Liver (tissue), 9 donors: ENCODE results near the gene HOXA5. TPM values are rescaled to one million over a fixed set of nuclear protein-coding genes. Genes with fewer than 3 reads are reported as not detected.
A peak's percentile ranks its signal among the peaks of the same experiment; 100 is the strongest.

ENCODE experiments used
- DNase-seq: peaks from one replicate; pipeline ENCODE4 v3.0.0-alpha.2; 2017; ENCODE audit warnings: low spot score
- H3K27ac ChIP-seq, 2 donors: one replicate each; pipeline ENCODE4 v1.7.0; 2013; ENCODE audit warnings: inconsistent platforms in 2 of 2, low read length in 2 of 2, control low read depth in 1 of 2, low read depth in 1 of 2, mild to moderate bottlenecking in 1 of 2
- H3K27me3 ChIP-seq, 4 donors: one replicate each; pipeline versions ENCODE4 v1.6.1 to v1.7.0; 2013; ENCODE audit warnings: low read length in 3 of 4, inconsistent platforms in 1 of 4, mild to moderate bottlenecking in 1 of 4, moderate library complexity in 1 of 4; ENCODE audit not compliant: control insufficient read depth in 4 of 4, insufficient read depth in 4 of 4
- H3K36me3 ChIP-seq, 4 donors: one replicate each; pipeline versions ENCODE4 v1.6.1 to v1.7.0; 2013; ENCODE audit warnings: low read length in 3 of 4, mild to moderate bottlenecking in 3 of 4, low read depth in 1 of 4, moderate library complexity in 1 of 4; ENCODE audit not compliant: control insufficient read depth in 4 of 4, insufficient read depth in 3 of 4
- H3K4me1 ChIP-seq, 4 donors: one replicate each; pipeline versions ENCODE4 v1.6.1 to v1.7.0; 2013; ENCODE audit warnings: low read length in 3 of 4, mild to moderate bottlenecking in 3 of 4, moderate library complexity in 1 of 4; ENCODE audit not compliant: control insufficient read depth in 4 of 4, insufficient read depth in 4 of 4
- H3K4me3 ChIP-seq, 3 donors: one replicate each; pipeline versions ENCODE4 v1.6.1 to v1.7.0; 2013; ENCODE audit warnings: low read length in 3 of 3, control low read depth in 1 of 3, low read depth in 1 of 3, mild to moderate bottlenecking in 1 of 3
- H3K9ac ChIP-seq, 2 donors: one replicate each; pipeline ENCODE4 v1.7.0; 2013; ENCODE audit warnings: low read length in 2 of 2, mild to moderate bottlenecking in 2 of 2, moderate library complexity in 2 of 2, control low read depth in 1 of 2, low read depth in 1 of 2
- H3K9me3 ChIP-seq, 4 donors: one replicate each; pipeline versions ENCODE4 v1.6.1 to v1.7.0; 2013; ENCODE audit warnings: low read length in 3 of 4; ENCODE audit not compliant: control insufficient read depth in 4 of 4
- EGR1 ChIP-seq, 2 donors: IDR thresholded peaks; 2 replicates each; pipeline ENCODE4 v1.6.1; 2016 to 2018; ENCODE audit warnings: antibody characterized with exemption in 2 of 2, low read depth in 2 of 2
- FOXA1 ChIP-seq: IDR thresholded peaks from 2 replicates; pipeline ENCODE4 v1.6.1; 2016; ENCODE audit warnings: antibody characterized with exemption
- GABPA ChIP-seq, 2 donors: IDR thresholded peaks in 1 of 2; conservative IDR thresholded peaks in 1 of 2; 2 replicates each; pipeline ENCODE4 v1.6.1; 2016; ENCODE audit warnings: antibody characterized with exemption in 2 of 2, mild to moderate bottlenecking in 1 of 2, moderate library complexity in 1 of 2
- HNF4A ChIP-seq, 2 donors: conservative IDR thresholded peaks; 2 replicates each; pipeline ENCODE4 v1.6.1; 2016; ENCODE audit warnings: antibody characterized with exemption in 2 of 2, mild to moderate bottlenecking in 2 of 2
- HNF4G ChIP-seq: IDR thresholded peaks from 2 replicates; pipeline ENCODE4 v1.6.1; 2016; ENCODE audit warnings: antibody characterized with exemption
- JUND ChIP-seq, 2 donors: IDR thresholded peaks; 2 replicates each; pipeline ENCODE4 v1.6.1; 2016; ENCODE audit warnings: antibody characterized with exemption in 2 of 2
- NR2F2 ChIP-seq: IDR thresholded peaks from 2 replicates; pipeline ENCODE4 v1.6.1; 2016; ENCODE audit warnings: antibody characterized with exemption
- RAD21 ChIP-seq, 2 donors: IDR thresholded peaks; 2 replicates each; pipeline ENCODE4 v1.6.1; 2016; ENCODE audit warnings: antibody characterized with exemption in 2 of 2, mild to moderate bottlenecking in 2 of 2
- RXRA ChIP-seq, 2 donors: IDR thresholded peaks; 2 replicates each; pipeline ENCODE4 v1.6.1; 2017 to 2018; ENCODE audit warnings: antibody characterized with exemption in 2 of 2, mild to moderate bottlenecking in 1 of 2
- SP1 ChIP-seq: IDR thresholded peaks from 2 replicates; pipeline ENCODE4 v1.6.1; 2018; ENCODE audit warnings: antibody characterized with exemption, mild to moderate bottlenecking
- TAF1 ChIP-seq: conservative IDR thresholded peaks from 2 replicates; pipeline ENCODE4 v1.6.1; 2016; ENCODE audit warnings: antibody characterized with exemption, mild to moderate bottlenecking
- YY1 ChIP-seq: IDR thresholded peaks from 2 replicates; pipeline ENCODE4 v1.6.1; 2016; ENCODE audit warnings: antibody characterized with exemption, mild to moderate bottlenecking
- WGBS: extraction: QIAGEN DNeasy Blood & Tissue Kit; methylation state at CpG from one replicate; pipeline ENCODE4 v1.1.7; 2013; 5-methylcytosine and 5-hydroxymethylcytosine counted together
- polyA plus RNA-seq, 2 donors: library from polyadenylated mRNA; stranded (reverse) in 1 of 2; unstranded in 1 of 2; fragments of 200-250 nt in 1 of 2; fragments of >200 nt in 1 of 2; fragmentation: Nextera tagmentation in 1 of 2; extraction: Ambion mirVana in 1 of 2; gene quantifications; one replicate each; pipeline versions ENCODE4 v1.2.1 to v1.2.3, GENCODE V29; 2013 to 2015
- total RNA-seq, 2 donors: library from RNA; depleted of rRNA; stranded (reverse); fragments of >200 nt; gene quantifications; one replicate each; pipeline ENCODE4 v1.2.3, GENCODE V29; 2014
- TF ChIP-seq, protein P1 (sequence below): IDR thresholded peaks from 2 replicates; pipeline ENCODE4 v1.6.1; 2016; ENCODE audit warnings: antibody characterized with exemption
- TF ChIP-seq, protein P2 (sequence below): fragments of 150-350 bp; IDR thresholded peaks from 2 replicates; pipeline ENCODE4 v1.5.1; 2017; ENCODE audit warnings: improper control_type of control experiment, low read depth, low read length; ENCODE audit not compliant: missing input control
- TF ChIP-seq, protein P3 (sequence below): IDR thresholded peaks from 2 replicates; pipeline ENCODE4 v1.6.1; 2016; ENCODE audit warnings: antibody characterized with exemption, mild to moderate bottlenecking
- TF ChIP-seq, protein P4 (sequence below): IDR thresholded peaks from 2 replicates; pipeline ENCODE4 v1.6.1; 2016; ENCODE audit warnings: antibody characterized with exemption
- TF ChIP-seq, protein P5 (sequence below): IDR thresholded peaks from 2 replicates; pipeline ENCODE4 v1.6.1; 2016; ENCODE audit warnings: antibody characterized with exemption
- donor health status: healthy.
- donor health status: healthy.
- donor health status: healthy.
- donor health status: healthy.
- donor health status: healthy.

HOXA5 gene
- total and polyA plus RNA-seq, 4 donors: 0.40 to 2.1 (median 0.66) TPM

DNA sequence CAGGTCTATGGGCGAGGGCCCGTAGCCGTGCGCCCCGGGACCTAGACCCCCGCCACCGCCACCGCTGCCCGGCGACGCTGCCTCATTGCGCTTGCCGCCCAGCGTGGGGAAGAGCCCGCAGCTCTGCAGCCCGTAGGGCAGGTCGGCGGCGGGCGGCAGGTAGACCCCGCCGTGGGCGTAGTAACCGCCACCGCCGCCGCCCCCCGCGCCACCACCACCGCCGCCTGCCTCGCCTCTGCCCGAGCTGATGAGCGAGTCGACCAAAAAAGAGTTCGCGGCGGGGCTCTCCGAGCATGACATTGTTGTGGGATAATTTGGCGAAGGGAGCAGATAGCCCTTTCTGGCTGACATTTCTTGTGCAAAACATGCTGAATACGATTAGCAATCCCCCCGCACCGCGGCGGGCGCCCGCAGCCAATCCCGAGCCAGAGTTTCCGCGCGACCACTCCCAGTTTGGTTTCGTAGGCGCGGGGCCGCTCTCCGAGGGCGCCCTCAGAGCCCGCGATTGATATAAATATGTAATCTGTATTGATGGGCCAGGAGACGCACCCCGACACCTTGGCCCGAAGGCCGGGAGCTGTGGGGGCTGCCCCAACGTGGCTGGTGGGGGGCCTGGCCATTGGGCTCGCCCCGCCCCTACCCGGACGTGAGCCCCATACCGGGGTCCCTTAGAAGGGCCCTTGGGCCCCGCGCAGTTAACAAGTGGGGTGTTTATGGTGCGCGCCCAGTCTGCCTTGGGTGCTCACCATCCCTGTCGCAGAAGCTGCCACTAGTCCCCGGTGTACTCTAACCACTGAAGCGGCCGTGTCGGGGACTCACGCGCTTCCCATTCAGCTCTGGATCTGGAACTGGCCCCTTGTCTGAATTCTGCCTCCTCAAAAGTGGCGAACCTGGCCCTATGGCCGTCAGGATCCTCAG, 30.7 kb upstream of the HOXA5 start, which contains the start of gene HOXA10:
HOXA10 (minus strand) TSS at position 365 of the 918 bp plus-strand sequence; CDS start at position 351, 14 bp downstream.
- 9% methylated on average over 82 of the region's 82 CpGs for WGBS
- H3K27ac ChIP-seq: no peak within 1 kb of the TSS
- H3K9me3 ChIP-seq: peaks cover 0 to 2% (median 0%) of the 10 kb centered on the region in 4 donors
- TF ChIP-seq HNF4A (conservative IDR thresholded peaks at IDR 0.05) (no peak), YY1 (no peak), GABPA (IDR thresholded peaks at IDR 0.05 in 1 of 2, conservative IDR thresholded peaks at IDR 0.05 in 1 of 2) (no peak), SP1 (no peak)
- TF ChIP-seq, protein P1, sequence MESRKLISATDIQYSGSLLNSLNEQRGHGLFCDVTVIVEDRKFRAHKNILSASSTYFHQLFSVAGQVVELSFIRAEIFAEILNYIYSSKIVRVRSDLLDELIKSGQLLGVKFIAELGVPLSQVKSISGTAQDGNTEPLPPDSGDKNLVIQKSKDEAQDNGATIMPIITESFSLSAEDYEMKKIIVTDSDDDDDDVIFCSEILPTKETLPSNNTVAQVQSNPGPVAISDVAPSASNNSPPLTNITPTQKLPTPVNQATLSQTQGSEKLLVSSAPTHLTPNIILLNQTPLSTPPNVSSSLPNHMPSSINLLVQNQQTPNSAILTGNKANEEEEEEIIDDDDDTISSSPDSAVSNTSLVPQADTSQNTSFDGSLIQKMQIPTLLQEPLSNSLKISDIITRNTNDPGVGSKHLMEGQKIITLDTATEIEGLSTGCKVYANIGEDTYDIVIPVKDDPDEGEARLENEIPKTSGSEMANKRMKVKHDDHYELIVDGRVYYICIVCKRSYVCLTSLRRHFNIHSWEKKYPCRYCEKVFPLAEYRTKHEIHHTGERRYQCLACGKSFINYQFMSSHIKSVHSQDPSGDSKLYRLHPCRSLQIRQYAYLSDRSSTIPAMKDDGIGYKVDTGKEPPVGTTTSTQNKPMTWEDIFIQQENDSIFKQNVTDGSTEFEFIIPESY: no peak
- TF ChIP-seq, protein P2, sequence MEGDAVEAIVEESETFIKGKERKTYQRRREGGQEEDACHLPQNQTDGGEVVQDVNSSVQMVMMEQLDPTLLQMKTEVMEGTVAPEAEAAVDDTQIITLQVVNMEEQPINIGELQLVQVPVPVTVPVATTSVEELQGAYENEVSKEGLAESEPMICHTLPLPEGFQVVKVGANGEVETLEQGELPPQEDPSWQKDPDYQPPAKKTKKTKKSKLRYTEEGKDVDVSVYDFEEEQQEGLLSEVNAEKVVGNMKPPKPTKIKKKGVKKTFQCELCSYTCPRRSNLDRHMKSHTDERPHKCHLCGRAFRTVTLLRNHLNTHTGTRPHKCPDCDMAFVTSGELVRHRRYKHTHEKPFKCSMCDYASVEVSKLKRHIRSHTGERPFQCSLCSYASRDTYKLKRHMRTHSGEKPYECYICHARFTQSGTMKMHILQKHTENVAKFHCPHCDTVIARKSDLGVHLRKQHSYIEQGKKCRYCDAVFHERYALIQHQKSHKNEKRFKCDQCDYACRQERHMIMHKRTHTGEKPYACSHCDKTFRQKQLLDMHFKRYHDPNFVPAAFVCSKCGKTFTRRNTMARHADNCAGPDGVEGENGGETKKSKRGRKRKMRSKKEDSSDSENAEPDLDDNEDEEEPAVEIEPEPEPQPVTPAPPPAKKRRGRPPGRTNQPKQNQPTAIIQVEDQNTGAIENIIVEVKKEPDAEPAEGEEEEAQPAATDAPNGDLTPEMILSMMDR: no peak
- no peak for DNase-seq
- peak within 1 kb of the TSS in 1 of 3 donors; percentile 55 for H3K4me3 ChIP-seq
- no peak within 1 kb of the TSS for H3K9ac ChIP-seq
- peaks cover 9 to 15% (median 12%) of the 10 kb centered on the region in 4 donors for H3K4me1 ChIP-seq
- peaks cover 17 to 64% (median 26%) of the 10 kb centered on the region in 4 donors for H3K27me3 ChIP-seq
- H3K36me3 ChIP-seq: no peaks in the 10 kb centered on the region

DNA sequence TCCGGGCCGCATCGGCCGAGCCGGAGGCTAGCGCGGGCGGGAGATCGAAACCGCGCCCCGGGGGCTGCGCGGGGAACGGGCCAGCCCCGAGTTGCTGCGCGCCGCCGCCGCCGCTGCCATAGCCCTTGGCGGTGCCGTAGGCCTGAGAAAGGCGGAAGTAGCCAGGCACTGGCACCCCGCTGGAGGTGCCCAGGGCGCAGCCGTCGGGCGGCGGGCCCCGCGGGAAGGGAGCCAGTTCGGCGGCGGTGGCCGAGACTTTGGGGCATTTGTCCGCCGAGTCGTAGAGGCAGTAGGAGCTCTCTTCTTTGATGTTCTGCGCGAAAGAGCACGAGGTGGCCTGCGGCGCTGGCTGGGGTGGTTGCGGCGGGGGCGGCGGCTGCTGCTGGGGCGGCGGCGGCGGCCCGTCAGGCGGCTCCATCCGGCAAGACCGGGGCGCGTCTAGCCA, 30.1 kb upstream of the HOXA5 start:
- Histone ChIP-seq H3K9me3 (peaks cover 0 to 2% (median 0%) of the 10 kb centered on the region in 4 donors), H3K27ac (no peak overlapping the region)
- no peak for TF ChIP-seq YY1
- TF ChIP-seq HNF4A (conservative IDR thresholded peaks at IDR 0.05): no peak
- TF ChIP-seq HNF4G: no peak
- TF ChIP-seq, protein P3, sequence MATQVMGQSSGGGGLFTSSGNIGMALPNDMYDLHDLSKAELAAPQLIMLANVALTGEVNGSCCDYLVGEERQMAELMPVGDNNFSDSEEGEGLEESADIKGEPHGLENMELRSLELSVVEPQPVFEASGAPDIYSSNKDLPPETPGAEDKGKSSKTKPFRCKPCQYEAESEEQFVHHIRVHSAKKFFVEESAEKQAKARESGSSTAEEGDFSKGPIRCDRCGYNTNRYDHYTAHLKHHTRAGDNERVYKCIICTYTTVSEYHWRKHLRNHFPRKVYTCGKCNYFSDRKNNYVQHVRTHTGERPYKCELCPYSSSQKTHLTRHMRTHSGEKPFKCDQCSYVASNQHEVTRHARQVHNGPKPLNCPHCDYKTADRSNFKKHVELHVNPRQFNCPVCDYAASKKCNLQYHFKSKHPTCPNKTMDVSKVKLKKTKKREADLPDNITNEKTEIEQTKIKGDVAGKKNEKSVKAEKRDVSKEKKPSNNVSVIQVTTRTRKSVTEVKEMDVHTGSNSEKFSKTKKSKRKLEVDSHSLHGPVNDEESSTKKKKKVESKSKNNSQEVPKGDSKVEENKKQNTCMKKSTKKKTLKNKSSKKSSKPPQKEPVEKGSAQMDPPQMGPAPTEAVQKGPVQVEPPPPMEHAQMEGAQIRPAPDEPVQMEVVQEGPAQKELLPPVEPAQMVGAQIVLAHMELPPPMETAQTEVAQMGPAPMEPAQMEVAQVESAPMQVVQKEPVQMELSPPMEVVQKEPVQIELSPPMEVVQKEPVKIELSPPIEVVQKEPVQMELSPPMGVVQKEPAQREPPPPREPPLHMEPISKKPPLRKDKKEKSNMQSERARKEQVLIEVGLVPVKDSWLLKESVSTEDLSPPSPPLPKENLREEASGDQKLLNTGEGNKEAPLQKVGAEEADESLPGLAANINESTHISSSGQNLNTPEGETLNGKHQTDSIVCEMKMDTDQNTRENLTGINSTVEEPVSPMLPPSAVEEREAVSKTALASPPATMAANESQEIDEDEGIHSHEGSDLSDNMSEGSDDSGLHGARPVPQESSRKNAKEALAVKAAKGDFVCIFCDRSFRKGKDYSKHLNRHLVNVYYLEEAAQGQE: no peak
- TF ChIP-seq TAF1: no peak
- TF ChIP-seq, protein P4, sequence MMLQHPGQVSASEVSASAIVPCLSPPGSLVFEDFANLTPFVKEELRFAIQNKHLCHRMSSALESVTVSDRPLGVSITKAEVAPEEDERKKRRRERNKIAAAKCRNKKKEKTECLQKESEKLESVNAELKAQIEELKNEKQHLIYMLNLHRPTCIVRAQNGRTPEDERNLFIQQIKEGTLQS: no peak
- TF ChIP-seq EGR1 (IDR thresholded peaks at IDR 0.05; ENCODE audit: low read depth in 2 of 2): no peak
- TF ChIP-seq GABPA (IDR thresholded peaks at IDR 0.05 in 1 of 2, conservative IDR thresholded peaks at IDR 0.05 in 1 of 2): no peak
- TF ChIP-seq SP1: no peak
- TF ChIP-seq, protein P1: no peak
- TF ChIP-seq, protein P2: no peak
- TF ChIP-seq RAD21 (IDR thresholded peaks at IDR 0.05): no peak
- TF ChIP-seq JUND (IDR thresholded peaks at IDR 0.05): no peak
- TF ChIP-seq, protein P5, sequence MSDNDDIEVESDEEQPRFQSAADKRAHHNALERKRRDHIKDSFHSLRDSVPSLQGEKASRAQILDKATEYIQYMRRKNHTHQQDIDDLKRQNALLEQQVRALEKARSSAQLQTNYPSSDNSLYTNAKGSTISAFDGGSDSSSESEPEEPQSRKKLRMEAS: no peak
- TF ChIP-seq FOXA1: no peak
- TF ChIP-seq NR2F2: no peak
- no peak for TF ChIP-seq RXRA (IDR thresholded peaks at IDR 0.05)

More for the DNA sequence above, 30.1 kb upstream of the HOXA5 start:
- H3K4me1 ChIP-seq: peaks cover 9 to 15% (median 12%) of the 10 kb centered on the region in 4 donors
- H3K9ac ChIP-seq: no peak overlapping the region
- peaks cover 17 to 62% (median 29%) of the 10 kb centered on the region in 4 donors for H3K27me3 ChIP-seq
- 4% methylated on average over 59 of the region's 59 CpGs for WGBS
- no peaks in the 10 kb centered on the region for H3K36me3 ChIP-seq
- no peak for DNase-seq
- H3K4me3 ChIP-seq: peak overlapping the region in 1 of 3 donors; percentile 55
